Raji (cell line): ENCODE data around the gene ALG9.

ENCODE experiments used
- POLR2A ChIP-seq: IDR thresholded peaks from 2 replicates; pipeline ENCODE4 v1.6.1; 2011; ENCODE audit warnings: low read depth, low read length, control low read depth; ENCODE audit not compliant: insufficient read depth

ALG9 gene

GRCh38 chr11:111829185-111829968 lies 42.0 kb downstream of the ALG9 start:
- TF ChIP-seq POLR2A, result no peak

- no peak for TF ChIP-seq POLR2A
Observed at GRCh38 chr11:111826322-111826950, 44.9 kb downstream of the ALG9 start.

- no peak for TF ChIP-seq POLR2A
Observed at GRCh38 chr11:111823629-111824028, 47.8 kb downstream of the ALG9 start.

GRCh38 chr11:111823131-111823530 lies 48.2 kb downstream of the ALG9 start:
- no peak for TF ChIP-seq POLR2A

- no peak for TF ChIP-seq POLR2A
Observed at GRCh38 chr11:111819829-111820237, 51.5 kb downstream of the ALG9 start.

GRCh38 chr11:111819161-111819828 lies 52.1 kb downstream of the ALG9 start:
- TF ChIP-seq POLR2A, result no peak

GRCh38 chr11:111815489-111815888 lies 55.9 kb downstream of the ALG9 start:
- TF ChIP-seq POLR2A, result no peak

- no peak for TF ChIP-seq POLR2A
Observed at GRCh38 chr11:111814557-111815320, 56.6 kb downstream of the ALG9 start.

GRCh38 chr11:111814106-111814505 lies 57.3 kb downstream of the ALG9 start:
- TF ChIP-seq POLR2A, result no peak

- no peak for TF ChIP-seq POLR2A
Observed at GRCh38 chr11:111812211-111812610, 59.2 kb downstream of the ALG9 start.

GRCh38 chr11:111811445-111811844 lies 59.9 kb downstream of the ALG9 start:
- no peak for TF ChIP-seq POLR2A

GRCh38 chr11:111808834-111809233 lies 62.5 kb downstream of the ALG9 start:
- no peak for TF ChIP-seq POLR2A

GRCh38 chr11:111808063-111808588 lies 63.3 kb downstream of the ALG9 start:
- no peak for TF ChIP-seq POLR2A

- no peak for TF ChIP-seq POLR2A
Observed at GRCh38 chr11:111807076-111807475, 64.3 kb downstream of the ALG9 start.

- no peak for TF ChIP-seq POLR2A
Observed at GRCh38 chr11:111801135-111801534, 70.2 kb downstream of the ALG9 start.
